Caco-2 (cell line): ENCODE results near the gene PGM2. TPM values are rescaled to one million over a fixed set of nuclear protein-coding genes. Genes with fewer than 3 reads are reported as not detected.

Source experiments
- BruUV-seq: library from RNA; stranded (reverse); fragments of 400-500 nt; replicated peaks from 2 replicates; lab custom pipeline; 2021; lab: Mats Ljungman, UMichigan
- CTCF ChIA-PET: fragments of 300-600 bp; sonication (Branson Sonifier 250); formaldehyde crosslinking; loops from one replicate; lab custom pipeline; 2022; ENCODE audit warnings: antibody characterized with exemption; lab: Charles Lee
- POLR2A ChIA-PET: fragments of 300-600 bp; sonication (Branson Sonifier 250); formaldehyde crosslinking; loops from one replicate; lab custom pipeline; 2022; ENCODE audit warnings: antibody characterized with exemption; lab: Charles Lee
- DNase-seq, 2 experiments: peaks; one replicate each; pipeline versions ENCODE4 v3.0.0 to v3.0.0-alpha.2; 2020 to 2022
- H3K27me3 ChIP-seq: replicated peaks from 2 replicates; pipeline ENCODE4 v1.6.0; 2011; ENCODE audit warnings: low read length; ENCODE audit not compliant: control insufficient read depth, insufficient read depth
- H3K36me3 ChIP-seq: 2 replicates; pipeline ENCODE4 v1.5.1; 2011; ENCODE audit warnings: low read length; ENCODE audit not compliant: control insufficient read depth, insufficient read depth
- H3K4me1 ChIP-seq: fragments of 250-450 bp; sonication (Bioruptor Pico); 2 replicates; pipeline ENCODE4 v1.5.1; 2020; ENCODE audit warnings: mild to moderate bottlenecking
- H3K4me3 ChIP-seq: 2 replicates; pipeline ENCODE4 v1.5.1; 2011; ENCODE audit warnings: low read depth, mild to moderate bottlenecking, control low read depth, low read length
- H3K9me3 ChIP-seq: fragments of 250-450 bp; sonication (Bioruptor Pico); 2 replicates; pipeline ENCODE4 v1.5.1; 2020; ENCODE audit warnings: mild to moderate bottlenecking, moderate library complexity
- H3K27ac Mint-ChIP-seq: one replicate; pipeline ENCODE4 v1.8.0; 2022; ENCODE audit warnings: mixed read lengths; ENCODE audit not compliant: unreplicated experiment
- H3K27me3 Mint-ChIP-seq: one replicate; pipeline ENCODE4 v1.8.0; 2022; ENCODE audit warnings: mixed read lengths; ENCODE audit not compliant: insufficient read depth, unreplicated experiment
- H3K36me3 Mint-ChIP-seq: one replicate; pipeline ENCODE4 v1.8.0; 2022; ENCODE audit warnings: mild to moderate bottlenecking, mixed read lengths; ENCODE audit not compliant: insufficient read depth, unreplicated experiment
- H3K4me1 Mint-ChIP-seq: one replicate; pipeline ENCODE4 v1.8.0; 2022; ENCODE audit warnings: low read depth, mixed read lengths; ENCODE audit not compliant: unreplicated experiment
- H3K4me3 Mint-ChIP-seq: one replicate; pipeline ENCODE4 v1.8.0; 2022; ENCODE audit warnings: mild to moderate bottlenecking, moderate library complexity, mixed read lengths; ENCODE audit not compliant: unreplicated experiment
- H3K9me3 Mint-ChIP-seq: one replicate; pipeline ENCODE4 v1.8.0; 2022; ENCODE audit warnings: mixed read lengths; ENCODE audit not compliant: unreplicated experiment
- CTCF ChIP-seq, 2 experiments: fragments of 200-600 bp in 1 of 2; IDR thresholded peaks; 1 replicate in 1 of 2; 2 replicates in 1 of 2; pipeline versions ENCODE4 v1.5.1 to v1.8.0; 2011 to 2022; ENCODE audit warnings: antibody characterized with exemption in 1 of 2, control low read depth in 1 of 2, inconsistent platforms in 1 of 2, low read depth in 1 of 2, low read length in 1 of 2, mild to moderate bottlenecking in 1 of 2, moderate library complexity in 1 of 2; ENCODE audit not compliant: insufficient read depth in 1 of 2, severe bottlenecking in 1 of 2, unreplicated experiment in 1 of 2
- intact Hi-C: fragments of 100-400 bp; cut with micrococcal nuclease; formaldehyde crosslinking; loops from one replicate; pipeline ENCODE4 v1.10.0; 2022; ENCODE audit not compliant: unreplicated experiment
- total RNA-seq: library from RNA; stranded (reverse); gene quantifications from 2 replicates; pipeline ENCODE4 v1.2.3, GENCODE V29; 2022

The PGM2 gene
- total RNA-seq, 1 experiment from 2014 or later, result 33.4 TPM

GRCh38 chr4:37839426-37839825, 12.9 kb downstream of the PGM2 start:
- no peak overlapping the region for H3K4me3 ChIP-seq
- H3K36me3 ChIP-seq, result no peaks in the 10 kb centered on the region
- ChIA-PET POLR2A (no interaction called here), CTCF (no interaction called here)
- Mint-ChIP-seq H3K27me3 (no peaks in the 10 kb centered on the region), H3K27ac (no peak overlapping the region), H3K4me1 (no peaks in the 10 kb centered on the region), H3K9me3 (no peaks in the 10 kb centered on the region), H3K4me3 (no peak overlapping the region), H3K36me3 (peaks cover 7% of the 10 kb centered on the region)
- intact Hi-C loops, result no loop called here
- H3K9me3 ChIP-seq, result no peaks in the 10 kb centered on the region
- no peak for TF ChIP-seq CTCF (IDR thresholded peaks at IDR 0.05; ENCODE audit: insufficient read depth in 1 of 2, low read depth in 1 of 2, low read length in 1 of 2, severe bottlenecking in 1 of 2, unreplicated experiment in 1 of 2)
- DNase-seq, result no peak
- H3K4me1 ChIP-seq, result no peaks in the 10 kb centered on the region
- no peaks in the 10 kb centered on the region for H3K27me3 ChIP-seq
- BruUV-seq, result no TSS peak

DNA sequence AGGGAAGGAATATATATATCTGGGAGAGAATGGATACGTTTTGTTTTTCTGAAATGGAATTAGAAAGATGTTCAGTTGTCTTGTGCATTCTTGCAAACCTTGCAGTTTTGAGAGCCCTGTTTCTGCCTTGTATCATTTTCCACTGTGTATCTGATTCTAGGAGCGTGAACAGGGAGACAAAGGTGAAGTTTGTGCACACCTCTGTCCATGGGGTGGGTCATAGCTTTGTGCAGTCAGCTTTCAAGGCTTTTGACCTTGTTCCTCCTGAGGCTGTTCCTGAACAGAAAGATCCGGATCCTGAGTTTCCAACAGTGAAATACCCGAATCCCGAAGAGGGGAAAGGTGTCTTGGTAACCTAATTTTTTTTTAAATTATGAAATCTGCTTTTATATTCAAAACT, 17.7 kb downstream of the PGM2 start:
- no TSS peak for BruUV-seq
- CTCF ChIA-PET, result interaction anchor here (1.0 kb wide), 1 partner anchor 14 kb away, joined by 4 read pairs; no protein-coding TSS in a partner anchor
- Histone ChIP-seq H3K4me1 (no peaks in the 10 kb centered on the region), H3K36me3 (no peaks in the 10 kb centered on the region), H3K27me3 (no peaks in the 10 kb centered on the region), H3K9me3 (no peaks in the 10 kb centered on the region), H3K4me3 (no peak overlapping the region)
- POLR2A ChIA-PET, result interaction anchor here (0.6 kb wide), 1 partner anchor 181 kb away, joined by 4 read pairs; no protein-coding TSS in a partner anchor
- intact Hi-C loops, result no loop called here
- Mint-ChIP-seq H3K27me3 (no peaks in the 10 kb centered on the region), H3K27ac (no peak overlapping the region), H3K36me3 (peaks cover 19% of the 10 kb centered on the region), H3K9me3 (no peaks in the 10 kb centered on the region), H3K4me3 (no peak overlapping the region), H3K4me1 (no peaks in the 10 kb centered on the region)
- no peak for DNase-seq
- TF ChIP-seq CTCF (IDR thresholded peaks at IDR 0.05; ENCODE audit: insufficient read depth in 1 of 2, low read depth in 1 of 2, low read length in 1 of 2, severe bottlenecking in 1 of 2, unreplicated experiment in 1 of 2), result no peak

- no peak overlapping the region for H3K4me3 Mint-ChIP-seq
- ChIA-PET CTCF (no interaction called here), POLR2A (no interaction called here)
- no peaks in the 10 kb centered on the region for H3K27me3 Mint-ChIP-seq
- no TSS peak for BruUV-seq
- no peaks in the 10 kb centered on the region for H3K4me1 Mint-ChIP-seq
- no peaks in the 10 kb centered on the region for H3K36me3 ChIP-seq
- no peaks in the 10 kb centered on the region for H3K9me3 ChIP-seq
- H3K27ac Mint-ChIP-seq, result no peak overlapping the region
- DNase-seq, result no peak
- no peak overlapping the region for H3K4me3 ChIP-seq
- H3K36me3 Mint-ChIP-seq, result peaks cover 19% of the 10 kb centered on the region
- H3K4me1 ChIP-seq, result no peaks in the 10 kb centered on the region
- H3K9me3 Mint-ChIP-seq, result no peaks in the 10 kb centered on the region
- TF ChIP-seq CTCF (IDR thresholded peaks at IDR 0.05; ENCODE audit: insufficient read depth in 1 of 2, low read depth in 1 of 2, low read length in 1 of 2, severe bottlenecking in 1 of 2, unreplicated experiment in 1 of 2), result no peak
- H3K27me3 ChIP-seq, result no peaks in the 10 kb centered on the region
- intact Hi-C loops, result no loop called here
These were observed 18.7 kb downstream of the PGM2 start for GRCh38 chr4:37845201-37845600.
